HCT116 (cell line): ENCODE measurements around the gene HIP1. TPM values are rescaled to one million over a fixed set of nuclear protein-coding genes. Genes with fewer than 3 reads are reported as not detected.

Source experiments
- ATAC-seq: fragments of 200-7000 bp; cut with Tn5 transposase; 2 replicates; pipeline ENCODE4 v1.9.1; 2020; ENCODE audit warnings: mild to moderate bottlenecking, moderate library complexity
- BruUV-seq: library from RNA; stranded (reverse); fragments of 400-500 nt; replicated peaks from 2 replicates; lab custom pipeline; 2021; lab: Mats Ljungman, UMichigan
- CTCF ChIA-PET: fragments of 300-600 bp; sonication (Branson Sonifier 250); formaldehyde crosslinking; loops from one replicate; lab custom pipeline; 2021; ENCODE audit warnings: antibody characterized with exemption; lab: Charles Lee
- POLR2A ChIA-PET: fragments of 300-600, 350-600 bp; sonication (Branson Sonifier 250); formaldehyde crosslinking; loops from one replicate; lab custom pipeline; 2021; ENCODE audit warnings: antibody characterized with exemption; lab: Charles Lee
- RAD21 ChIA-PET, 2 experiments: fragments of 300-600 bp; sonication (Branson Sonifier 250); formaldehyde crosslinking; loops; one replicate each; lab custom pipeline; 2023; ENCODE audit warnings: low total read pairs in 2 of 2; ENCODE audit not compliant: uncharacterized antibody in 2 of 2, unreplicated experiment in 2 of 2, low non-redundant PET in 1 of 2; lab: Charles Lee
- DNase-seq: peaks from one replicate; pipeline ENCODE4 v3.0.0-alpha.2; 2010; ENCODE audit warnings: low read depth, low spot score
- H2AFZ ChIP-seq: fragments of 200-600 bp; shearing (Covaris generic), sonication (generic); 2 replicates; pipeline ENCODE4 v1.6.1; 2017; ENCODE audit warnings: low read depth, mixed run types, mixed read lengths, antibody characterized with exemption, low read length; ENCODE audit not compliant: poor library complexity, severe bottlenecking
- H3K27ac ChIP-seq: 2 replicates; pipeline ENCODE4 v1.5.1; 2012; ENCODE audit warnings: low read depth, low read length
- H3K27me3 ChIP-seq: fragments of 200-600 bp; sonication (generic); 2 replicates; pipeline ENCODE4 v1.6.1; 2016; ENCODE audit warnings: mixed run types, low read length, mixed read lengths; ENCODE audit not compliant: insufficient read depth
- H3K36me3 ChIP-seq, 2 experiments: fragments of 200-500 bp in 1 of 2; fragments of 200-600 bp in 1 of 2; sonication (Bioruptor generic) in 1 of 2; sonication (generic) in 1 of 2; 2 replicates each; pipeline versions ENCODE4 v1.5.1 to v1.6.1; 2014 to 2016; ENCODE audit warnings: low read length in 2 of 2, inconsistent platforms in 1 of 2, mixed read lengths in 1 of 2, mixed run types in 1 of 2; ENCODE audit not compliant: insufficient read depth in 2 of 2, control insufficient read depth in 1 of 2
- H3K4me1 ChIP-seq, 2 experiments: fragments of 200-600 bp in 1 of 2; sonication (generic) in 1 of 2; 2 replicates each; pipeline versions ENCODE4 v1.5.1 to v1.6.1; 2012 to 2017; ENCODE audit warnings: low read length in 2 of 2, inconsistent platforms in 1 of 2, mild to moderate bottlenecking in 1 of 2, mixed read lengths in 1 of 2, mixed run types in 1 of 2, moderate library complexity in 1 of 2; ENCODE audit not compliant: insufficient read depth in 2 of 2, control insufficient read depth in 1 of 2
- H3K4me2 ChIP-seq: fragments of 200-600 bp; sonication (generic); 2 replicates; pipeline ENCODE4 v1.6.1; 2017; ENCODE audit warnings: mixed run types, low read length, mixed read lengths
- H3K4me3 ChIP-seq, 2 experiments: fragments of 200-600 bp in 1 of 2; sonication (generic) in 1 of 2; replicated peaks in 1 of 2; 2 replicates each; pipeline ENCODE4 v1.5.1; 2011 to 2016; ENCODE audit warnings: low read length in 2 of 2, control low read depth in 1 of 2, low read depth in 1 of 2, mild to moderate bottlenecking in 1 of 2, mixed read lengths in 1 of 2, mixed run types in 1 of 2
- H3K79me2 ChIP-seq: fragments of 200-600 bp; sonication (generic); 2 replicates; pipeline ENCODE4 v1.6.1; 2017; ENCODE audit warnings: mild to moderate bottlenecking, mixed run types, low read length, moderate library complexity, mixed read lengths; ENCODE audit not compliant: insufficient read depth
- H3K9ac ChIP-seq: fragments of 200-600 bp; sonication (generic); 2 replicates; pipeline ENCODE4 v1.6.1; 2016; ENCODE audit warnings: low read length, mixed read lengths
- H3K9me2 ChIP-seq: fragments of 200-600 bp; sonication (generic), shearing (Covaris generic); 2 replicates; pipeline ENCODE4 v1.6.1; 2017; ENCODE audit warnings: mixed run types, mild to moderate bottlenecking, moderate library complexity; ENCODE audit not compliant: insufficient read depth
- H3K9me3 ChIP-seq, 2 experiments: fragments of 200-500 bp in 1 of 2; fragments of 200-600 bp in 1 of 2; sonication (Bioruptor generic) in 1 of 2; sonication (generic) in 1 of 2; 2 replicates each; pipeline ENCODE4 v1.6.1; 2014 to 2017; ENCODE audit warnings: low read length in 2 of 2, mixed read lengths in 2 of 2, inconsistent platforms in 1 of 2, low read depth in 1 of 2, mild to moderate bottlenecking in 1 of 2, mixed run types in 1 of 2, moderate library complexity in 1 of 2; ENCODE audit not compliant: control insufficient read depth in 1 of 2, insufficient read depth in 1 of 2
- H4K20me1 ChIP-seq: fragments of 200-600 bp; sonication (generic), shearing (Covaris generic); 2 replicates; pipeline ENCODE4 v1.6.1; 2017; ENCODE audit warnings: mixed run types, mild to moderate bottlenecking, moderate library complexity; ENCODE audit not compliant: insufficient read depth
- CBX3 ChIP-seq: IDR thresholded peaks from 2 replicates; pipeline ENCODE4 v1.6.1; 2012; ENCODE audit warnings: low read depth
- EGR1 ChIP-seq: IDR thresholded peaks from 2 replicates; pipeline ENCODE4 v1.6.1; 2012; ENCODE audit warnings: low read depth
- EZH2 ChIP-seq: fragments of 200-600 bp; sonication (generic); IDR thresholded peaks from 2 replicates; pipeline ENCODE4 v1.6.1; 2017; ENCODE audit warnings: antibody characterized with exemption, mixed run types
- EZH2phosphoT487 ChIP-seq: fragments of 200-600 bp; IDR thresholded peaks from 2 replicates; pipeline ENCODE4 v1.6.1; 2018; ENCODE audit warnings: antibody characterized with exemption, borderline replicate concordance
- FOSL1 ChIP-seq: IDR thresholded peaks from 2 replicates; pipeline ENCODE4 v1.6.1; 2012; ENCODE audit warnings: low read depth
- JUND ChIP-seq: IDR thresholded peaks from 2 replicates; pipeline ENCODE4 v1.6.1; 2012
- POLR2A ChIP-seq: IDR thresholded peaks from 2 replicates; pipeline ENCODE4 v1.7.0; 2011; ENCODE audit warnings: borderline replicate concordance; ENCODE audit not compliant: insufficient read depth, insufficient read length; ENCODE audit errors: extremely low read depth
- POLR2AphosphoS5 ChIP-seq: IDR thresholded peaks from 2 replicates; pipeline ENCODE4 v1.6.1; 2011; ENCODE audit warnings: mild to moderate bottlenecking, low read depth, low read length, moderate library complexity
- RAD21 ChIP-seq: IDR thresholded peaks from 2 replicates; pipeline ENCODE4 v1.6.1; 2012; ENCODE audit warnings: low read depth, mild to moderate bottlenecking
- TCF7L2 ChIP-seq: IDR thresholded peaks from 2 replicates; pipeline ENCODE4 v1.7.0; 2011; ENCODE audit warnings: borderline replicate concordance, inconsistent platforms; ENCODE audit not compliant: insufficient read depth, insufficient read length; ENCODE audit errors: extremely low read depth
- YY1 ChIP-seq: IDR thresholded peaks from 2 replicates; pipeline ENCODE4 v1.6.1; 2011; ENCODE audit warnings: low read length, low read depth, moderate library complexity, mild to moderate bottlenecking; ENCODE audit not compliant: insufficient replicate concordance; ENCODE audit errors: extremely low read depth
- intact Hi-C: fragments of 100-400 bp; cut with micrococcal nuclease; formaldehyde crosslinking; loops from 2 replicates; pipeline ENCODE4 v1.10.0; 2022
- total RNA-seq: library from RNA; stranded (reverse); gene quantifications from one replicate; pipeline ENCODE4 v1.2.1, GENCODE V29; 2021; ENCODE audit not compliant: unreplicated experiment
- TF ChIP-seq, protein P1 (sequence below): IDR thresholded peaks from 2 replicates; pipeline ENCODE4 v1.6.1; 2012

HIP1 gene
- total RNA-seq, 1 experiment from 2014 or later, result 22.1 TPM

DNA sequence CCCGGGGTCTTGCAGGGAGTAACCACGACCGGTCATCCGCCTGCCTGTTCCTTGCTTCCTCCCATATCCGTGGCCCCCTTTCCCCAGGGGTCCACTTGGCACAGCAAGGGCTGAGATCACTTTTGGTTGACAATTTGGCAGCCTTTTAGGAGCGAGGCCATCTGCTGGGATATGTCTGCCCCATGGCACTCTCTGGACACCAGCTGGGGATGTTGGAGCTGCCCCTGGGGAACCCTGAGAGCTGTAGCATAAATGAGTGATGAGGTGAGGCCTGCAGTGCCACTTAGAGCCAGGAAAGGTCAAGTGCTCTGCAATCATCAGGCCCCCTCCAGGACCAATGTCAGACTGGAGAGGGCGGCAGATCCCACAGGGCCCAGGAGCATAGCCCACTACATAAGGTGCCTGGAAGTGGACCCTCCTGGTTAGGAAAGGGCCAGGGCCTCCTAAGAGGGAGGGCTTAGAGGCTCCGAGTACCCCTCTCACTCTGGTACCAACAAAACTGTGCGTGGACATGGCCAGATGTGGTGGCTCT is 92.1 kb downstream of the HIP1 start (continued):
- TF ChIP-seq EZH2phosphoT487, result no peak
- TF ChIP-seq, all 23 proteins: peak for 0

DNA sequence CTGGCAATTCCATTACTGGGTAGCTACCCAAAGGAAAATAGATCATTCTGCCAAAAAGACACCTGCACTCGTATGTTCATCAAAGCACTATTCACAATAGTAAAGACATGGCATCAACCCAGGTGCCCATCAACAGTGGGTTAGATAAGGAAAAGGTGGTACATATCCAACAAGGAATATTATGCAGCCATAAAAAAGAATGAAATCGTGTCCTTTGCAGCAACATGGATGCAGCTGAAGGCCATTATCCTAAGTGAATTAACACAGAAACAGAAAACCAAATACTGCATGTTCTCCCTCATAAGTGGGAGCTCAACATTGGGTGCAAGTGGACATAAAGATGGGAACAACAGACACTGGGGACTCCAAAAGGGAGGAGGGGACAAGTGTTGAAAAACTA is 93.2 kb downstream of the HIP1 start:
- TF ChIP-seq EZH2 (no peak), RAD21 (no peak), TCF7L2 (no peak), EZH2phosphoT487 (no peak), YY1 (no peak), FOSL1 (no peak)
- H3K27me3 ChIP-seq, result no peaks in the 10 kb centered on the region
- H3K4me2 ChIP-seq, result no peak overlapping the region
- DNase-seq, result no peak
- BruUV-seq, result no TSS peak
- no peak for ATAC-seq
- H4K20me1 ChIP-seq, result no peaks in the 10 kb centered on the region
- H3K9ac ChIP-seq, result no peak overlapping the region
- POLR2A ChIA-PET, result no interaction called here
- H3K79me2 ChIP-seq, result no peaks in the 10 kb centered on the region
- H3K4me1 ChIP-seq, result peaks cover 16 to 22% of the 10 kb centered on the region in 2 experiments
- intact Hi-C loops, result no loop called here
- no peaks in the 10 kb centered on the region for H3K9me2 ChIP-seq
- CTCF ChIA-PET, result no interaction called here
- H3K27ac ChIP-seq, result no peak overlapping the region
- RAD21 ChIA-PET, result no interaction called here
- no peaks in the 10 kb centered on the region for H3K36me3 ChIP-seq
- no peak overlapping the region for H3K4me3 ChIP-seq
- no peak overlapping the region for H2AFZ ChIP-seq
- H3K9me3 ChIP-seq, result peaks cover 4 to 10% of the 10 kb centered on the region in 2 experiments; a peak in 3 of 4 replicates

DNA sequence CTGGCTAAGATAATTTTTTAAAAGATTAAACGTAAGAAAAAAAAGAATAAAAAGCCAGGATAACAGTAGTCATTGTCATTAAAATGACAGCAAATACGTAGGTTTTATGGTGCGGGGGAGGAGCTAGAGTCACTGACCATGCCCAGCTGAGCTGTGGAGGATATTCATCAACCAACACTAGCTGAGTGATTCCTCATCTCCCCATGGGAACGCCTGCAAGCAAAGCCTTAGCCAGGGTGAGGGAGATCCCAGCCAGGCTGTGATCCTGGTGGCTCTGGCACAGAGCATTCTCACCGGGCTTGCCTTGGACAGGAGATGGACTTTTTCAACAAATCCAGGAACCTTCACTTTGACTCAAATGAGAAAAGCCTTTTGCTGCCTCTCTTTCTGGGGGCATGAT is 94.2 kb downstream of the HIP1 start:
- ChIA-PET CTCF (no interaction called here), POLR2A (no interaction called here), RAD21 (no interaction called here)
- Histone ChIP-seq H3K4me3 (no peak overlapping the region), H3K27me3 (no peaks in the 10 kb centered on the region), H3K4me1 (peaks cover 10 to 13% of the 10 kb centered on the region in 2 experiments), H4K20me1 (no peaks in the 10 kb centered on the region), H3K4me2 (no peak overlapping the region), H3K79me2 (no peaks in the 10 kb centered on the region), H2AFZ (no peak overlapping the region), H3K9me2 (no peaks in the 10 kb centered on the region), H3K9me3 (peaks cover 4 to 10% of the 10 kb centered on the region in 2 experiments; a peak in 3 of 4 replicates), H3K36me3 (no peaks in the 10 kb centered on the region), H3K27ac (no peak overlapping the region), H3K9ac (no peak overlapping the region)
- ATAC-seq (no peak), DNase-seq (no peak)
- intact Hi-C loops, result no loop called here
- BruUV-seq, result no TSS peak
- no peak for TF ChIP-seq POLR2A
- TF ChIP-seq, protein P1, sequence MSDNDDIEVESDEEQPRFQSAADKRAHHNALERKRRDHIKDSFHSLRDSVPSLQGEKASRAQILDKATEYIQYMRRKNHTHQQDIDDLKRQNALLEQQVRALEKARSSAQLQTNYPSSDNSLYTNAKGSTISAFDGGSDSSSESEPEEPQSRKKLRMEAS, result no peak
- TF ChIP-seq EGR1, result no peak
- TF ChIP-seq JUND, result no peak
- no peak for TF ChIP-seq POLR2AphosphoS5
- TF ChIP-seq CBX3, result no peak
- no peak for TF ChIP-seq TCF7L2
